Lower lobe of right lung (tissue), 2 donors: ENCODE data around the gene TRIM25. TPM values are rescaled to one million over a fixed set of nuclear protein-coding genes. Genes with fewer than 3 reads are reported as not detected.
A peak's percentile ranks its signal among the peaks of the same experiment; 100 is the strongest.

Experiments
- ATAC-seq, 2 donors: fragments of 200-7000 bp; cut with Tn5 transposase; one replicate each; pipeline ENCODE4 v1.9.1; 2020 to 2022; ENCODE audit warnings: mild to moderate bottlenecking in 2 of 2, moderate library complexity in 2 of 2
- DNase-seq: peaks from one replicate; pipeline ENCODE4 v3.0.0-alpha.2; 2020
- H3K27ac ChIP-seq: fragments of 200-600 bp; one replicate; pipeline ENCODE4 v1.8.0; 2022
- H3K27me3 ChIP-seq: fragments of 200-600 bp; one replicate; pipeline ENCODE4 v1.8.0; 2022; ENCODE audit warnings: low read depth
- H3K36me3 ChIP-seq: fragments of 200-600 bp; one replicate; pipeline ENCODE4 v1.8.0; 2022; ENCODE audit warnings: mild to moderate bottlenecking
- H3K4me1 ChIP-seq: fragments of 200-600 bp; one replicate; pipeline ENCODE4 v1.8.0; 2022
- H3K4me3 ChIP-seq: fragments of 200-600 bp; one replicate; pipeline ENCODE4 v1.8.0; 2022; ENCODE audit warnings: mild to moderate bottlenecking
- H3K9me3 ChIP-seq: fragments of 200-600 bp; one replicate; pipeline ENCODE4 v1.8.0; 2022
- intact Hi-C: fragments of 100-400 bp; cut with DNase I; formaldehyde crosslinking; loops from one replicate; pipeline ENCODE4 v1.11.0; 2022
- total RNA-seq: library from RNA; stranded (reverse); fragmentation: NEBNext Ultra II Directional; extraction: Animal tissue kit (Norgen Biotek cat#: 25700); gene quantifications from one replicate; pipeline ENCODE4 v1.2.1, GENCODE V29; 2021
- TF ChIP-seq, protein P1 (sequence below): fragments of 200-600 bp; IDR thresholded peaks from one replicate; pipeline ENCODE4 v1.8.0; 2022; ENCODE audit warnings: antibody characterized with exemption, mild to moderate bottlenecking
- donor health status: DM: no; HTN: yes; CAD: no; lungs with severe emphysema.

The TRIM25 gene
- total RNA-seq, 1 donor from 2014 or later, result 125 TPM

DNA sequence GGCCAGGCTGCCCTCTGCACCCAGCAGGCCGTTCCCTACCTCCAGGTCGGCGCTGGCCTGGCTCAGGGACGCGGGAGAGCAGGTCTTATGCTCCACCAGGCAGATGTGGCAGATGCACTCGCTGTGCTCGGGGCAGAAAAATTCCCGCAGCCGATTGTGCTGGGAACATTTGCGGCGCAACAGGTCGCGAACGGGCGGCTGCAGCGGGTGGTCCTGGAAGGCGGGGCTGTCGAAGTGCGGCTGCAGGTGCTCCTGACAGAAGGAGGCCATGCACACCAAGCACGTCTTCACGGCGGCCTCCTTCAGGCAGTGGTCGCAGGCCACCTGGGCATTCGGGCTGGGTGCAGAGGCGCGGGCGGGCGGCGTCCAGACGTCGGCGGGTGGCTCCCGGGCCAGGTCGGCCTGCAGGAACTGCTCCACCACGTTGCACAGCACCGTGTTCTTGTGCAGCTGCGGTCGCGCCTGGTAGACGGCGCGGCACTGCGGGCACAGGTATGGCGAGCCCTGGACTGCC lies 439 bp downstream of the TRIM25 start:
- Histone ChIP-seq H3K36me3 (peaks cover 2% of the 10 kb centered on the region), H3K27ac (peak overlapping the region; percentile 97), H3K4me1 (peaks cover 59% of the 10 kb centered on the region), H3K9me3 (no peaks in the 10 kb centered on the region), H3K4me3 (peak overlapping the region; percentile 96), H3K27me3 (no peaks in the 10 kb centered on the region)
- TF ChIP-seq, protein P1, sequence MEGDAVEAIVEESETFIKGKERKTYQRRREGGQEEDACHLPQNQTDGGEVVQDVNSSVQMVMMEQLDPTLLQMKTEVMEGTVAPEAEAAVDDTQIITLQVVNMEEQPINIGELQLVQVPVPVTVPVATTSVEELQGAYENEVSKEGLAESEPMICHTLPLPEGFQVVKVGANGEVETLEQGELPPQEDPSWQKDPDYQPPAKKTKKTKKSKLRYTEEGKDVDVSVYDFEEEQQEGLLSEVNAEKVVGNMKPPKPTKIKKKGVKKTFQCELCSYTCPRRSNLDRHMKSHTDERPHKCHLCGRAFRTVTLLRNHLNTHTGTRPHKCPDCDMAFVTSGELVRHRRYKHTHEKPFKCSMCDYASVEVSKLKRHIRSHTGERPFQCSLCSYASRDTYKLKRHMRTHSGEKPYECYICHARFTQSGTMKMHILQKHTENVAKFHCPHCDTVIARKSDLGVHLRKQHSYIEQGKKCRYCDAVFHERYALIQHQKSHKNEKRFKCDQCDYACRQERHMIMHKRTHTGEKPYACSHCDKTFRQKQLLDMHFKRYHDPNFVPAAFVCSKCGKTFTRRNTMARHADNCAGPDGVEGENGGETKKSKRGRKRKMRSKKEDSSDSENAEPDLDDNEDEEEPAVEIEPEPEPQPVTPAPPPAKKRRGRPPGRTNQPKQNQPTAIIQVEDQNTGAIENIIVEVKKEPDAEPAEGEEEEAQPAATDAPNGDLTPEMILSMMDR, result no peak
- no peak for DNase-seq
- intact Hi-C loops, result no loop called here
- ATAC-seq, result peak; percentile 64 to 68

DNA sequence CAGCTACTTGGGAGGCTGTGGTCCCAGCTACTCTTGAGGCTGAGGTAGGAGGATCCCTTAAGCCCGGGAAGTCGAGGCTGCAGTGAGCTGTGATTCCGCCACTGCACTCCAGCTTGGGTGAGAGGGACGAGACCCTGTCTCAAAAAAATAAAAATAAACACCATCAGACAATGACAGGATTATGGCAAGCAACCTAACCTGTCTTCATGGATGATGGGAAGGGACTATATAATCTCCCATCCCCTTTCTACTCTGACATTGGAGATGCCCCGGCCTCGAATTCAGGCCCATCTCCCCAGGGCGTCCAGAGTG lies 893 bp downstream of the TRIM25 start:
- TF ChIP-seq, protein P1, result no peak
- no peaks in the 10 kb centered on the region for H3K9me3 ChIP-seq
- intact Hi-C loops, result no loop called here
- DNase-seq (no peak), ATAC-seq (no peak)
- H3K36me3 ChIP-seq, result peaks cover 6% of the 10 kb centered on the region
- H3K27ac ChIP-seq, result peak overlapping the region; percentile 97
- H3K4me1 ChIP-seq, result peaks cover 63% of the 10 kb centered on the region
- no peaks in the 10 kb centered on the region for H3K27me3 ChIP-seq
- H3K4me3 ChIP-seq, result peak overlapping the region; percentile 96

DNA sequence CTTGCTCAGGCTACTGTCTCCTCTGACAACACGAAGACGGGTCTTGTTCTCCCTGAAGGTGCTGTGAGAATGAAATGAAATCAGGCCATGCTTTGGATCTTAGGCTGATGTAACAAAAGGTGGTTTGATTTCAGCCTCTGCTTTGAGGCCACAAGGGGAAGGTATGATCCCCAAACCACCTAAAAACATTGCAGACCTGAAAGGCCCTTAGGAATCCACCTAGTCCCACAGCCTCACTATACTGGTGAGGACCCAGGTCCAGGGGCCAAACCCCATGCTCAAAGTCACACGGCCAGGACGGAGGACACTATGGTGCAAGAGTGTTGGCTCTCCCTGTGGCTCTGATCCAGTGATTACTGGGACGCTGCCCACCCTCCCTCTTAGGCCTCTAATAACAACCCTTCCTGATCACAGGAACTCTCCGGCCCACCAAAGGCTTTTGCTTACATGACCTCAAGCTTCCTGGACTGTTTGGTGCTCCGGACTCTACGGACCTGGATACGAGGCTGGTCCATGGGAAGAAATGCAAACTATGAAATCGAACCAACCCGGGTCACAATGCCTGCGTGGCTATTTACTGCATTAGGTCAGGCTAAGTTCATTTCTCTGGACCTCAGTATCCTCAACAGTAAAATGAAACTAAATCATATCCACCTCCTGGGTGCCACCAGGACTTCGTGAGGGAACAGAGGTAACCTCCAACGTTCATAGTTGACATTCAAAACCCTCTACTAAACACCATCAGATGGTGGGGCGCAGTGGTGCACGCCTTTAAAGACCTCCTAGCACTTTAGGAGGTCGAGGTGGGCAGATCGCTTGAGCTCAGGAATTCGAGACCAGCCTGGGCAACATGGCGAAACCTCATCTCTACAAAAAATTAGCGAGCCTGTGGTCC lies 1.5 kb downstream of the TRIM25 start:
- ATAC-seq, result no peak
- no peak for DNase-seq
- H3K9me3 ChIP-seq, result no peaks in the 10 kb centered on the region
- peak overlapping the region; percentile 97 for H3K27ac ChIP-seq
- H3K36me3 ChIP-seq, result peaks cover 12% of the 10 kb centered on the region
- peaks cover 68% of the 10 kb centered on the region for H3K4me1 ChIP-seq
- TF ChIP-seq, protein P1, result no peak
- H3K4me3 ChIP-seq, result peak overlapping the region; percentile 96
- intact Hi-C loops, result no loop called here
- no peaks in the 10 kb centered on the region for H3K27me3 ChIP-seq

DNA sequence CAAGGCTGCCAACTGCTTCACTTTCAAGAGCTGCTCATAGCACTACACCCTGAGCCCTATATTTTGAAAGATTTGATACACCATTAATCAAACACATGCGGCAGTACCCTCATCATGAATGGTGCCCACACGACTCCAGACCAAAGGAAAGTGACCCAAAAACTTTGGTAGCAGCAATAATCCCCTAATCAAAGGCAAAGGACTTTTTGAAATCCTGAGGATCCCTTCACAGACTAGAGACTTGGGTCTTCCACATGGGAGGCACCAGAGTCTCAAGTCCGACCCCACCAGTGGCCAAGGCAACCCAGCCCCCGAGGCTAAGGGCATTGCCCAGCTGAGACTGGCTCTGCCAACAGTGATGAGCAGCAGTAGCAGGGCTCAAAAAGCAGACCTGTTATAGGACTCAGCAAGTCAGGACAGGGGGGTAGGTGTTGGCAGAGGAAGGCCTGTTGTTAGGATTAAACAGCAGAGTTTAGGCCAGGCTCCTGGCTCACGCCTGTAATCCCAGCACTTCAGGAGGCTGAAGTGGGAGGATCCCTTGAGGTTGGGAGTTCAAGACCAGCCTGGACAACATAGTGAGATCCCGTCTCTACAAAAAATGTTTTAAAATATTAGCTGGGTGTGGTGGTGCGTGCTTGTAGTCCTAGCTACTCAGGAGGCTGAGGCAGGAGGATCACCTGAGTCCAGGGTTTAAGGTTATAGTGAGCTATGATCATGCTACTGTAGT lies 3.2 kb downstream of the TRIM25 start:
- no peak for DNase-seq
- ATAC-seq, result no peak
- Histone ChIP-seq H3K27me3 (no peaks in the 10 kb centered on the region), H3K9me3 (no peaks in the 10 kb centered on the region), H3K4me1 (peaks cover 64% of the 10 kb centered on the region), H3K36me3 (peaks cover 29% of the 10 kb centered on the region), H3K4me3 (peak overlapping the region; percentile 96), H3K27ac (peak overlapping the region; percentile 71)
- intact Hi-C loops, result no loop called here
- TF ChIP-seq, protein P1, result no peak

DNA sequence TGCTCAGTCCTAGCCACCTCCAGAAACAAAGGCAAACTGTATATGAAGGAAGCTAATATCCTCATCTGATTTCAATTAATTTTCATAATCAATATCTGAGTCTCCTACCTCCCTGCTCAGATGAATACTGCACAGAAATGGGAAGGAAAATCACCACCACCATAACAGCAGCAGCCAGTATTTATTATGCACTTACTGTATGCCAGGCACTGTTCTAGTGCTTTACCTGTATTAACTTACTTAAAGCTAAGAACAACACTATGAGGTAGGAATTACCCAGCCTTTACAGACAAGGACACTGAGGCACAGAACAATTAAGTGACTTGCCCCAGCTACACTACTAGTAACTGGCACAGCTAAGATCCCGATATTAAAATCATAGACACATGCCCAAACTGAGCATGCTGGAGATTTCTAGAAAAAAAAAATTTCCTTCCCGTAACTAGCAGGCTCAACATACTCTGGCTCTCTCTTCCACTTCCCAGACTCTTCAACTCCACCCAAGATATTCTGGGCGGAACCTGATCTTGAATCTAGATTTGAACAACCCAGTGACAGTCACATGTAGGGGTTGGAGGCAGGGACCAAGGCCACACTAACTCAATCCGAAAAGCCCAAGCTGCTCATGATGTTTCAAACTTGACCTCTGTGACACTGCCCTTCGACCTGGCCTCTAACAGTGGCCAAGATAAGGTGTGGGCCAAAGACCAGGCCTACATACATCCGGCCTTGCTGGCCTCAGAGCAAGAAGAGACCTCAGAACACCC lies 3.9 kb downstream of the TRIM25 start:
- Histone ChIP-seq H3K36me3 (peaks cover 37% of the 10 kb centered on the region), H3K4me3 (peak overlapping the region; percentile 96), H3K27ac (peak overlapping the region; percentile 71), H3K9me3 (no peaks in the 10 kb centered on the region), H3K27me3 (no peaks in the 10 kb centered on the region), H3K4me1 (peaks cover 56% of the 10 kb centered on the region)
- DNase-seq (peak; percentile 61), ATAC-seq (peak; percentile 33 to 43)
- intact Hi-C loops, result no loop called here
- TF ChIP-seq, protein P1, result no peak
